Measurements from ENCODE around the gene NELL1.

The NELL1 gene

DNA sequence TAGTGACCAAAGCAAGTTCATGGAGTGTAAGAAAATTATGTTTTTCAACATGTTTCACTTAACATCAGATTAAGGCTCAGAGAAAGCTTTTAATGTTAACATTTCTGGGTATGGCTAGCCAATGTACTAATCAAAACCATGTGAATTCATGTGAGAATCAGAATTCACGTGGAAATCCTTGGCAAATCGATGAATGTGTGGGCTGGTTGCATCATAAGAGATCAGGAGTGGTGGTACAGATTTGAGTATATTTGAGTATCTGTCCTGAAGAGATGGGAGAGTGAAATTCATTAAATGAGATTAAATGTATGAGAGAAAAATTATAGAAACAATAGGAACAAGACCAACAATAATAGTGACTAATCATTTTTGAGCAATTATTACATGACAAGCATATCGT lies 884.9 kb downstream of the NELL1 start:
- no peak for DNase-seq (ENCODE audit: low read depth, low spot score)
- in situ Hi-C loops (cut with HindIII; ENCODE audit: low sequenced_read_pairs): no loop called here
- TF ChIP-seq, protein P1, sequence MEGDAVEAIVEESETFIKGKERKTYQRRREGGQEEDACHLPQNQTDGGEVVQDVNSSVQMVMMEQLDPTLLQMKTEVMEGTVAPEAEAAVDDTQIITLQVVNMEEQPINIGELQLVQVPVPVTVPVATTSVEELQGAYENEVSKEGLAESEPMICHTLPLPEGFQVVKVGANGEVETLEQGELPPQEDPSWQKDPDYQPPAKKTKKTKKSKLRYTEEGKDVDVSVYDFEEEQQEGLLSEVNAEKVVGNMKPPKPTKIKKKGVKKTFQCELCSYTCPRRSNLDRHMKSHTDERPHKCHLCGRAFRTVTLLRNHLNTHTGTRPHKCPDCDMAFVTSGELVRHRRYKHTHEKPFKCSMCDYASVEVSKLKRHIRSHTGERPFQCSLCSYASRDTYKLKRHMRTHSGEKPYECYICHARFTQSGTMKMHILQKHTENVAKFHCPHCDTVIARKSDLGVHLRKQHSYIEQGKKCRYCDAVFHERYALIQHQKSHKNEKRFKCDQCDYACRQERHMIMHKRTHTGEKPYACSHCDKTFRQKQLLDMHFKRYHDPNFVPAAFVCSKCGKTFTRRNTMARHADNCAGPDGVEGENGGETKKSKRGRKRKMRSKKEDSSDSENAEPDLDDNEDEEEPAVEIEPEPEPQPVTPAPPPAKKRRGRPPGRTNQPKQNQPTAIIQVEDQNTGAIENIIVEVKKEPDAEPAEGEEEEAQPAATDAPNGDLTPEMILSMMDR (IDR thresholded peaks at IDR 0.05; ENCODE audit: low read depth, low read length): no peak
- no peak overlapping the region for H3K4me3 ChIP-seq (ENCODE audit: low read depth, low read length)

DNA sequence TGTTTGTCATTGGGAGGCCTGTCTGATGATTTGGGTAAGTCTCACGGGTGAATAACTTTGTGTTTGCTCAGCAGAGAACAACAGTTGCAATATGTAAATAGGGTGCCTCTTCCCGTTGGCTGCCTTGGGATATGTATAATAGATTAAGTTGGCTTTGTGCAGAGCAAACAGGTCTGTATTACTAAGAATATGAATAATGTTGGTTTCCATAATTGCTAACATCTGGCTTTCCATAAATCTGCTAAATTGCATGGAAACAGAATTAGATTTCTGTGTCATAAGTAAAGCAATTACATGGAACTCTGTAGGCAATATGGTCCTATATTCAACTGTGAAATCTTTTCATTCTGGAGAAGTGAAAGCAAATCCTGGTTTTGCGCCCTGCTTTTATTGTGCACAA lies 887.5 kb downstream of the NELL1 start:
- no peak for DNase-seq (ENCODE audit: low read depth, low spot score)
- TF ChIP-seq, protein P1 (IDR thresholded peaks at IDR 0.05; ENCODE audit: low read depth, low read length): no peak
- in situ Hi-C loops (cut with HindIII; ENCODE audit: low sequenced_read_pairs): no loop called here
- no peak overlapping the region for H3K4me3 ChIP-seq (ENCODE audit: low read depth, low read length)

DNA sequence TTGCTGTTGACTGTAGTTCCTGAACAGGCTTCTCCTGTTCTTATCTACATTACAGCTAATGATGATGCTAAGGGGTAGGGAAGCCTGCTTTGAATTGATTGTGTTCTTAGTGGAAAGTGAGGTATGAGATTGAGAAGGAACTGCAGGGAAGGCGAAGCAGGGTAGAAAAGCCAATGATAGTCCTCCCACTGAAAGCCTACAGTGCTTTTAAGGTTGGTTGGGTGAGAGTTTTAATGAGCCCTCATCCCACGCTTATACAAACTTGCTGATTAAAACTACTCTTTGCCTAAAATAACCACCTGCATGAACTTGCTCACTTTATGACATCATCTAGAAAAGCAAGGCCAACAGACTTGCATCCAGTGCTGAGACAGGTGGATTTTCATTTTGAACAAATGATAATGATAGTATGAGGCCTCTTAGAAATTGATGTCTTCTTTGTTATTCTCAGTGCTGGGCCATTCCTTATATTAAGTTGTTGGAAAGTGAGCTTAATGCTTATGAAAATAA lies 891.1 kb downstream of the NELL1 start:
- DNase-seq (ENCODE audit: low read depth, low spot score): no peak
- TF ChIP-seq, protein P1 (IDR thresholded peaks at IDR 0.05; ENCODE audit: low read depth, low read length): no peak
- in situ Hi-C loops (cut with HindIII; ENCODE audit: low sequenced_read_pairs): no loop called here
- H3K4me3 ChIP-seq (ENCODE audit: low read depth, low read length): no peak overlapping the region

DNA sequence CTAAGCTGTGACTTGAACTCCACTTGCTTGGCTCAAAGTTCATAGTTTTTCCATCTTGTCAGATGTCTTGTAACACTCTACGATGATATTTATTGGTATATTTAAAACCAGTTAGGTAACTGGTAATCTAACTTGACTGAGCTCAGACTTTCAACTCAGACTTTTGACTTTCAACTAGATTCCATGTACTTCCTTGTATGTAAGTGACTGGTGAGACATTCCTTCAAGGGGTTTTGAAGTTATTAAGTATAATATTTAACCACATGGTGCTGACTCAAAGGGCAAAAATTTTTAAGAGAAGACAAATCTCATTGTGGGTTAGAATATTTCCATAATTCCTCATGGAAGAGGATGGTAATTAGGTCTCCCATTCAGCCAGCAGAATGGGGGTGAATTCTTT lies 892.2 kb downstream of the NELL1 start:
- no peak overlapping the region for H3K4me3 ChIP-seq (ENCODE audit: low read depth, low read length)
- TF ChIP-seq, protein P1 (IDR thresholded peaks at IDR 0.05; ENCODE audit: low read depth, low read length): no peak
- in situ Hi-C loops (cut with HindIII; ENCODE audit: low sequenced_read_pairs): no loop called here
- DNase-seq (ENCODE audit: low read depth, low spot score): no peak

DNA sequence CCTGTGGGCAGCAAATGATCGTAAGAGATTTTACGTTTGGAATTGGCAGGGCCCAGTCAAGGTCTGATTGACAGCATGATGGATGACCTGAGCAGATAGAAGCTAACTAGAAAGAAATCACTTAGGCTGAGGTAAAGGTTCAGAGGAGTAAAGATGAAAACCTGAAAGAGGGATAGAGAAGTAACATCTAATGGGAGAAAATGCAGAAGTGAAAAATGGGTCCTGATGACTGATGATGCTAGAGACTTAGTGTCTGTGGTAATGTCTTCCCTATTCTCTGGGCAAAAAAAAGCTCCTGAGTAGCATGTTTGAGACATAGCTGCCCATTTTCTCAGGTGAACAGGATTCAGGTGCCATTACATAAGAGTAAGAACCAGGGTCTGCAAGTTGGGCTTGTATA lies 894.7 kb downstream of the NELL1 start:
- TF ChIP-seq, protein P1 (IDR thresholded peaks at IDR 0.05; ENCODE audit: low read depth, low read length): no peak
- no peak for DNase-seq (ENCODE audit: low read depth, low spot score)
- no peak overlapping the region for H3K4me3 ChIP-seq (ENCODE audit: low read depth, low read length)
- in situ Hi-C loops (cut with HindIII; ENCODE audit: low sequenced_read_pairs): no loop called here

DNA sequence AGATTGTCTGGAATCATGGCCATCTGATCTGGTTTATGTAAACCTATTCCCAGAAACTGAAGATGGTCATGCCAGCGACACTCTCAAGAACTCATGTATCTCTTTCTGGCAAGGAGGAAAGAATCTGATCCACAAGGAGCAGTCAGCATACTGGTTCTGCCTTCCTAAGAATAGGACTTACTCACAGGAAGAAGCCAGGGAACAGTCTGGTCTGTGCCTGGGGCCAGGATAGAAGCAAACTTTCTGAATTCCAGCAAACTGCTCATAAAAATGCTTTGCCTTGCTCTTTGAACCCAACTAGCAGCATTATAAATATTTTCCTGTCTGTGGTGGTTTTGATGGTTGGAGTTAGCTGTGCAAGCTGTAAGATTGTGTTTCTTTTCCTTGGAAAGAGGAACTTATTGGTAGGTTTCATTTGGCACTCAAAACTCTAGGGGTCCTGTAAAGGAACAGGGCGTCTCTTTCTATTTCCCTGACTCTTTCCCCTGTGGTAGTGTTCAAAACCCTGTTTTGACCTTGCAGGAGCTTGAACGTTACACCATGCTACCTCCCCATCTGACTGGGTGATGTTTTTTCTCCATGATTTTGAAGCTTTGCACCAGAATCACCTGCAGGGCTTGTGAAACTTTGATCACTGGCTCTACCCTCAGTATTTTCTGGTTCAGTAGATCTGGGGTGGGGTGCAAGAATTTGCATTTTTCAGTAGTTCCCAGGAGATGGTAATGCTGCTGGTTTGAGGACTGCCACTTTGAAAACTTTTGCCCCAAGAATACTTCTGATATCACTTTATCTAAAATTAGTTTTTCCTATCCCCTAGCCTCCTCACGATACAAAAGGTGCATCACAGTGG lies 895.7 kb downstream of the NELL1 start:
- TF ChIP-seq, protein P1 (IDR thresholded peaks at IDR 0.05; ENCODE audit: low read depth, low read length): no peak
- in situ Hi-C loops (cut with HindIII; ENCODE audit: low sequenced_read_pairs): no loop called here
- no peak for DNase-seq (ENCODE audit: low read depth, low spot score)
- no peak overlapping the region for H3K4me3 ChIP-seq (ENCODE audit: low read depth, low read length)

Measured in astrocyte of the spinal cord (primary cell).